ENCODE measurements around the gene CCDC172.

DNA sequence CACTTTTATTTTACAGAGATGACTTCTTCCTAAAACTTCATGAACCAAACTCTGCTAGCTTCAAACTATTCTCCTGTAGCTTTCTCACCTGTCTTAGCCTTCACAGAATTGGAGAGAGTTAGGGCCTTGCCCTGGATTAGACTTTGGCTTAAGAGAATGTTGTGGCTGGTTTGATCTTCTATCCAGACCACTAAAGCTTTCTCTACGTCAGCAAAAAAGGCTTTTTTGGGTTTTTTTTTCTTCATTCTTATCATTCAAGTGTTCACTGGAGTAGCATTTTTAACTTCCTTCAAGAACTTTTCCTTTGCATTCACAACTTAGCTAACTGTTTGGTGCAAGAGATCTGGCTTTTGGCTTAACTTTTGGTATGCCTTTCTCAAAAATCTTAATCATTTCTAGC is 19.3 kb upstream of the CCDC172 start:
- TF ChIP-seq JUNB (IDR thresholded peaks at IDR 0.05), result no peak
- TF ChIP-seq, protein P1, sequence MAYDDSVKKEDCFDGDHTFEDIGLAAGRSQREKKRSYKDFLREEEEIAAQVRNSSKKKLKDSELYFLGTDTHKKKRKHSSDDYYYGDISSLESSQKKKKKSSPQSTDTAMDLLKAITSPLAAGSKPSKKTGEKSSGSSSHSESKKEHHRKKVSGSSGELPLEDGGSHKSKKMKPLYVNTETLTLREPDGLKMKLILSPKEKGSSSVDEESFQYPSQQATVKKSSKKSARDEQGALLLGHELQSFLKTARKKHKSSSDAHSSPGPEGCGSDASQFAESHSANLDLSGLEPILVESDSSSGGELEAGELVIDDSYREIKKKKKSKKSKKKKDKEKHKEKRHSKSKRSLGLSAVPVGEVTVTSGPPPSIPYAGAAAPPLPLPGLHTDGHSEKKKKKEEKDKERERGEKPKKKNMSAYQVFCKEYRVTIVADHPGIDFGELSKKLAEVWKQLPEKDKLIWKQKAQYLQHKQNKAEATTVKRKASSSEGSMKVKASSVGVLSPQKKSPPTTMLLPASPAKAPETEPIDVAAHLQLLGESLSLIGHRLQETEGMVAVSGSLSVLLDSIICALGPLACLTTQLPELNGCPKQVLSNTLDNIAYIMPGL (CRISPR knock-in tag; IDR thresholded peaks at IDR 0.05; ENCODE audit: borderline replicate concordance), result no peak
- TF ChIP-seq POLR2A (IDR thresholded peaks at IDR 0.05; ENCODE audit: low read length), result no peak
- no peak for TF ChIP-seq CTCF (IDR thresholded peaks at IDR 0.05)
- no peak for TF ChIP-seq POLR2AphosphoS2 (conservative IDR thresholded peaks at IDR 0.05; ENCODE audit: low read length)
- TF ChIP-seq ZFP36 (IDR thresholded peaks at IDR 0.05; ENCODE audit: borderline replicate concordance, partially characterized antibody), result no peak
- no peak for TF ChIP-seq MAX (IDR thresholded peaks at IDR 0.05)
- no peak for TF ChIP-seq RAD21 (conservative IDR thresholded peaks at IDR 0.05 in 1 of 2, IDR thresholded peaks at IDR 0.05 in 1 of 2)
